SK-N-SH treated with all-trans-retinoic acid at 6 μM for 48 hours (cell line): Measurements from ENCODE around the gene SNAPC3.
"Not testable (repeated sequence)": the region's sequence is repeated elsewhere in the genome, so short reads cannot be mapped to it uniquely, and the experiment has no call there.

Experiments
- ATAC-seq: fragments of 200-7000 bp; cut with Tn5 transposase; 3 replicates; pipeline ENCODE4 v1.9.1; 2020; ENCODE audit warnings: mild to moderate bottlenecking, moderate library complexity
- BACH2 ChIP-seq: fragments of 250-450 bp; sonication (Bioruptor Pico); IDR thresholded peaks from 2 replicates; pipeline ENCODE4 v1.9.0; 2021; ENCODE audit warnings: mild to moderate bottlenecking, borderline replicate concordance
- CREB5 ChIP-seq: fragments of 250-450 bp; sonication (Bioruptor Pico); IDR thresholded peaks from 2 replicates; pipeline ENCODE4 v1.5.1; 2020; ENCODE audit warnings: low read depth, mild to moderate bottlenecking, moderate library complexity
- CSDC2 ChIP-seq: fragments of 250-450 bp; sonication (Bioruptor Pico); IDR thresholded peaks from 2 replicates; pipeline ENCODE4 v1.5.0; 2020; ENCODE audit warnings: mild to moderate bottlenecking, moderate library complexity
- CSRNP3 ChIP-seq: fragments of 250-450 bp; sonication (Bioruptor Pico); IDR thresholded peaks from 2 replicates; pipeline ENCODE4 v1.5.1; 2021; ENCODE audit warnings: mild to moderate bottlenecking, moderate library complexity
- GLIS3 ChIP-seq: fragments of 250-450 bp; sonication (Bioruptor Pico); IDR thresholded peaks from 2 replicates; pipeline ENCODE4 v1.5.0; 2020; ENCODE audit warnings: mild to moderate bottlenecking, moderate library complexity
- ISL1 ChIP-seq: fragments of 250-450 bp; sonication (Bioruptor Pico); IDR thresholded peaks from 2 replicates; pipeline ENCODE4 v2.1.2; 2022; ENCODE audit warnings: mild to moderate bottlenecking, moderate library complexity
- OSR1 ChIP-seq: fragments of 250-450 bp; sonication (Bioruptor Pico); IDR thresholded peaks from 2 replicates; pipeline ENCODE4 v1.8.0; 2022; ENCODE audit warnings: moderate library complexity, mild to moderate bottlenecking, inconsistent platforms
- PATZ1 ChIP-seq: fragments of 250-450 bp; sonication (Bioruptor Pico); IDR thresholded peaks from 2 replicates; pipeline ENCODE4 v1.8.0; 2020; ENCODE audit warnings: mild to moderate bottlenecking, moderate library complexity, borderline replicate concordance
- POU6F1 ChIP-seq: fragments of 250-450 bp; sonication (Bioruptor Pico); IDR thresholded peaks from 2 replicates; pipeline ENCODE4 v1.8.0; 2021; ENCODE audit warnings: low read depth, mild to moderate bottlenecking, moderate library complexity, borderline replicate concordance
- PPARA ChIP-seq: fragments of 250-450 bp; sonication (Bioruptor Pico); IDR thresholded peaks from 2 replicates; pipeline ENCODE4 v1.5.0; 2020; ENCODE audit warnings: mild to moderate bottlenecking, borderline replicate concordance
- RARB ChIP-seq: fragments of 250-450 bp; sonication (Bioruptor Pico); IDR thresholded peaks from 2 replicates; pipeline ENCODE4 v1.8.0; 2021; ENCODE audit warnings: mild to moderate bottlenecking, moderate library complexity
- TOX ChIP-seq: fragments of 250-450 bp; sonication (Bioruptor Pico); IDR thresholded peaks from 2 replicates; pipeline ENCODE4 v1.8.0; 2021; ENCODE audit warnings: mild to moderate bottlenecking, moderate library complexity, borderline replicate concordance
- ZC3H10 ChIP-seq: fragments of 250-450 bp; sonication (Bioruptor Pico); IDR thresholded peaks from 2 replicates; pipeline ENCODE4 v1.5.1; 2021; ENCODE audit warnings: mild to moderate bottlenecking, moderate library complexity
- ZFP3 ChIP-seq: fragments of 250-450 bp; sonication (Bioruptor Pico); IDR thresholded peaks from 2 replicates; pipeline ENCODE4 v1.5.0; 2020; ENCODE audit warnings: mild to moderate bottlenecking, moderate library complexity
- ZFP30 ChIP-seq: fragments of 450-650 bp; formaldehyde crosslinking; IDR thresholded peaks from 2 replicates; pipeline ENCODE4 v1.5.0; 2022; ENCODE audit warnings: mild to moderate bottlenecking, moderate library complexity
- ZNF565 ChIP-seq: fragments of 450-650 bp; formaldehyde crosslinking; conservative IDR thresholded peaks from 2 replicates; pipeline ENCODE4 v1.5.0; 2020; ENCODE audit warnings: low read depth, mild to moderate bottlenecking, moderate library complexity
- ZNF70 ChIP-seq: fragments of 450-650 bp; formaldehyde crosslinking; IDR thresholded peaks from 2 replicates; pipeline ENCODE4 v1.5.0; 2020; ENCODE audit warnings: mild to moderate bottlenecking, moderate library complexity
- ZNF8 ChIP-seq: fragments of 450-650 bp; formaldehyde crosslinking; IDR thresholded peaks from 2 replicates; pipeline ENCODE4 v1.5.0; 2020; ENCODE audit warnings: mild to moderate bottlenecking, moderate library complexity

SNAPC3 gene

GRCh38 chr9:15433661-15434060 is 11.0 kb downstream of the SNAPC3 start:
- ATAC-seq = no peak
- TF ChIP-seq PATZ1 (CRISPR knock-in tag) (no peak), PPARA (CRISPR knock-in tag) (no peak), ZC3H10 (no peak), RARB (CRISPR knock-in tag) (no peak), ZFP3 (CRISPR knock-in tag) (no peak), CSDC2 (CRISPR knock-in tag) (no peak), GLIS3 (no peak), OSR1 (no peak), ZNF70 (CRISPR knock-in tag) (no peak), BACH2 (CRISPR knock-in tag) (no peak), POU6F1 (CRISPR knock-in tag) (no peak), ZNF565 (no peak), CSRNP3 (CRISPR knock-in tag) (no peak), ZNF8 (CRISPR knock-in tag) (no peak), CREB5 (no peak), TOX (CRISPR knock-in tag) (no peak), ZFP30 (no peak)

- TF ChIP-seq CSDC2 (CRISPR knock-in tag) (no peak), GLIS3 (no peak), ZC3H10 (no peak), TOX (CRISPR knock-in tag) (no peak), POU6F1 (CRISPR knock-in tag) (no peak), ZNF565 (no peak), ZNF8 (CRISPR knock-in tag) (no peak), BACH2 (CRISPR knock-in tag) (no peak), CREB5 (no peak), OSR1 (no peak), ZNF70 (CRISPR knock-in tag) (no peak), ZFP30 (no peak), ZFP3 (CRISPR knock-in tag) (no peak), PPARA (CRISPR knock-in tag) (no peak), ISL1 (CRISPR knock-in tag) (no peak), PATZ1 (CRISPR knock-in tag) (no peak), RARB (CRISPR knock-in tag) (no peak)
- TF ChIP-seq, all 23 proteins: peak for 0
- ATAC-seq = no peak
These were observed 16.2 kb downstream of the SNAPC3 start for GRCh38 chr9:15438891-15439290.

- not testable (repeated sequence) for ATAC-seq
These were observed 19.2 kb downstream of the SNAPC3 start for GRCh38 chr9:15441841-15442240.

- ATAC-seq = not testable (repeated sequence)
These were observed 19.6 kb downstream of the SNAPC3 start for GRCh38 chr9:15442264-15442663.
